Measurements from ENCODE around the gene ZPLD1. TPM values are rescaled to one million over a fixed set of nuclear protein-coding genes. Genes with fewer than 3 reads are reported as not detected.

ZPLD1 gene
- total RNA-seq, 4 donors from 2014 or later, result 0.10 to 0.38 TPM; not detected in 2

- Histone ChIP-seq H3K36me3 (no peaks in the 10 kb centered on the region), H3K4me1 (no peaks in the 10 kb centered on the region), H3K27ac (no peak overlapping the region), H3K27me3 (no peaks in the 10 kb centered on the region), H3K9me3 (no peaks in the 10 kb centered on the region), H3K4me3 (no peak overlapping the region)
- no peak for DNase-seq (ENCODE audit: low spot score in 2 of 2)
- 87% methylated on average over 1 of the region's 1 CpG for WGBS
- TF ChIP-seq EP300 (IDR thresholded peaks at IDR 0.05) (no peak), POLR2AphosphoS5 (IDR thresholded peaks at IDR 0.05) (no peak), POLR2A (IDR thresholded peaks at IDR 0.05) (no peak)
- TF ChIP-seq, protein P1, sequence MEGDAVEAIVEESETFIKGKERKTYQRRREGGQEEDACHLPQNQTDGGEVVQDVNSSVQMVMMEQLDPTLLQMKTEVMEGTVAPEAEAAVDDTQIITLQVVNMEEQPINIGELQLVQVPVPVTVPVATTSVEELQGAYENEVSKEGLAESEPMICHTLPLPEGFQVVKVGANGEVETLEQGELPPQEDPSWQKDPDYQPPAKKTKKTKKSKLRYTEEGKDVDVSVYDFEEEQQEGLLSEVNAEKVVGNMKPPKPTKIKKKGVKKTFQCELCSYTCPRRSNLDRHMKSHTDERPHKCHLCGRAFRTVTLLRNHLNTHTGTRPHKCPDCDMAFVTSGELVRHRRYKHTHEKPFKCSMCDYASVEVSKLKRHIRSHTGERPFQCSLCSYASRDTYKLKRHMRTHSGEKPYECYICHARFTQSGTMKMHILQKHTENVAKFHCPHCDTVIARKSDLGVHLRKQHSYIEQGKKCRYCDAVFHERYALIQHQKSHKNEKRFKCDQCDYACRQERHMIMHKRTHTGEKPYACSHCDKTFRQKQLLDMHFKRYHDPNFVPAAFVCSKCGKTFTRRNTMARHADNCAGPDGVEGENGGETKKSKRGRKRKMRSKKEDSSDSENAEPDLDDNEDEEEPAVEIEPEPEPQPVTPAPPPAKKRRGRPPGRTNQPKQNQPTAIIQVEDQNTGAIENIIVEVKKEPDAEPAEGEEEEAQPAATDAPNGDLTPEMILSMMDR (IDR thresholded peaks at IDR 0.05), result no peak
Measured at GRCh38 chr3:102398176-102398575, 36.6 kb upstream of the ZPLD1 start.

GRCh38 chr3:102398666-102399065 is 36.1 kb upstream of the ZPLD1 start:
- TF ChIP-seq POLR2A (IDR thresholded peaks at IDR 0.05) (no peak), POLR2AphosphoS5 (IDR thresholded peaks at IDR 0.05) (no peak), EP300 (IDR thresholded peaks at IDR 0.05) (no peak)
- TF ChIP-seq, protein P1 (IDR thresholded peaks at IDR 0.05), result no peak
- Histone ChIP-seq H3K36me3 (no peaks in the 10 kb centered on the region), H3K27ac (no peak overlapping the region), H3K4me3 (no peak overlapping the region), H3K4me1 (no peaks in the 10 kb centered on the region), H3K27me3 (no peaks in the 10 kb centered on the region), H3K9me3 (no peaks in the 10 kb centered on the region)
- 74% methylated on average over 5 of the region's 5 CpGs for WGBS
- DNase-seq (ENCODE audit: low spot score in 2 of 2), result no peak

GRCh38 chr3:102400142-102400541 is 34.7 kb upstream of the ZPLD1 start:
- no peak for DNase-seq (ENCODE audit: low spot score in 2 of 2)
- H3K36me3 ChIP-seq, result no peaks in the 10 kb centered on the region
- no peak overlapping the region for H3K4me3 ChIP-seq
- no peaks in the 10 kb centered on the region for H3K4me1 ChIP-seq
- H3K9me3 ChIP-seq, result no peaks in the 10 kb centered on the region
- H3K27me3 ChIP-seq, result no peaks in the 10 kb centered on the region
- no peak overlapping the region for H3K27ac ChIP-seq
- TF ChIP-seq POLR2AphosphoS5 (IDR thresholded peaks at IDR 0.05) (no peak), EP300 (IDR thresholded peaks at IDR 0.05) (no peak), POLR2A (IDR thresholded peaks at IDR 0.05) (no peak)
- TF ChIP-seq, protein P1 (IDR thresholded peaks at IDR 0.05), result no peak
- 91% methylated on average over 5 of the region's 5 CpGs for WGBS

- TF ChIP-seq, protein P1 (IDR thresholded peaks at IDR 0.05), result no peak
- no peak for DNase-seq (ENCODE audit: low spot score in 2 of 2)
- H3K4me1 ChIP-seq, result no peaks in the 10 kb centered on the region
- no peak overlapping the region for H3K4me3 ChIP-seq
- no peaks in the 10 kb centered on the region for H3K27me3 ChIP-seq
- no peak overlapping the region for H3K27ac ChIP-seq
- H3K36me3 ChIP-seq, result no peaks in the 10 kb centered on the region
- no peaks in the 10 kb centered on the region for H3K9me3 ChIP-seq
- 80% methylated on average over 2 of the region's 2 CpGs for WGBS
Measured at GRCh38 chr3:102400766-102401165, 34.0 kb upstream of the ZPLD1 start.

DNA sequence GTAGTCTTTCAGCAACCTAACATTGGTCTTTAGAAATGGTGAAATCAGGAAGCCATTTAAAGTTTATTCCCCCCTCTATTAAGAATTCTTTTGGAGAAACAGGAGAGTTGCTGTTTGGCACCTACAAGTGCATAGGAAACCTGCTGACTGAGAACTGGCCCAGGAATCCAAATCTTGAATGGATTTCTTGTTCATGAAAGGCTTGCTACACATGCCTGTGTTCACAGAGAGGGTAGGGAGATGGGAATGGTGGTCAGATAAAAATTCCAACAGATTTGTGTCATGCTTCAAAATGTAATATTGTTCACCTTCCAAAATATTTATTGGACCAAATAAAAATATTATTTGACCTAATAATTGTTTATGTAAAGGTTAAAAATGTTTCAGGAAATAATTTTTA is 24.2 kb upstream of the ZPLD1 start:
- H3K36me3 ChIP-seq, result no peaks in the 10 kb centered on the region
- no peak overlapping the region for H3K4me3 ChIP-seq
- no peak for TF ChIP-seq POLR2A (IDR thresholded peaks at IDR 0.05)
- no peak for TF ChIP-seq POLR2AphosphoS5 (IDR thresholded peaks at IDR 0.05)
- no peak for DNase-seq (ENCODE audit: low spot score in 2 of 2)
- no peak overlapping the region for H3K27ac ChIP-seq
- H3K9me3 ChIP-seq, result no peaks in the 10 kb centered on the region
- H3K4me1 ChIP-seq, result peaks cover 3% of the 10 kb centered on the region
- H3K27me3 ChIP-seq, result no peaks in the 10 kb centered on the region

DNA sequence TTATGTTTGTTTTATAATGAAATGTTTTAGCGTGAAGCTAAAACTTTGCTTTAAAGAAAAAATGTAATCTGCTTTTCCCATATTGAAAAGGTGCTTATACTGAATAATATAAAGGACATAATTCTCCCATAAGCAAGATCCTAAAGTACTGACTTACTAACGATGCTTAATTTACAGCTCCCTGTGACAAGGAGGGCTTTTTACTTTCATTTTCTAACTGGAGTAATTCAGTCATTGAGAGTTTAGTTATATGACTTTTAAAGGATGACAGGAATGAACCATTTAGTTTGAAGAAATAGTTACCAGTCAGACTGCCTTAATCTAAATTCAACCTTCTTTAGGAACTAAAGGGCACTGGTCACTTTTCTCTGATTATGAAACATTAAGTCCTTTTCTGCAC is 19.3 kb upstream of the ZPLD1 start:
- Histone ChIP-seq H3K36me3 (no peaks in the 10 kb centered on the region), H3K4me1 (peaks cover 3% of the 10 kb centered on the region), H3K4me3 (no peak overlapping the region), H3K27me3 (no peaks in the 10 kb centered on the region), H3K9me3 (no peaks in the 10 kb centered on the region), H3K27ac (no peak overlapping the region)
- DNase-seq (ENCODE audit: low spot score in 2 of 2), result no peak
- no peak for TF ChIP-seq POLR2A (IDR thresholded peaks at IDR 0.05)
- TF ChIP-seq, protein P1 (IDR thresholded peaks at IDR 0.05), result no peak
- TF ChIP-seq POLR2AphosphoS5 (IDR thresholded peaks at IDR 0.05), result no peak
- no peak for TF ChIP-seq EP300 (IDR thresholded peaks at IDR 0.05)
- WGBS, result 35% methylated on average over 2 of the region's 2 CpGs
